Caco-2 (cell line): ENCODE measurements around the gene NGEF. TPM values are rescaled to one million over a fixed set of nuclear protein-coding genes. Genes with fewer than 3 reads are reported as not detected.

Experiments used
- BruUV-seq: library from RNA; stranded (reverse); fragments of 400-500 nt; replicated peaks from 2 replicates; lab custom pipeline; 2021; lab: Mats Ljungman, UMichigan
- CTCF ChIA-PET: fragments of 300-600 bp; sonication (Branson Sonifier 250); formaldehyde crosslinking; loops from one replicate; lab custom pipeline; 2022; ENCODE audit warnings: antibody characterized with exemption; lab: Charles Lee
- POLR2A ChIA-PET: fragments of 300-600 bp; sonication (Branson Sonifier 250); formaldehyde crosslinking; loops from one replicate; lab custom pipeline; 2022; ENCODE audit warnings: antibody characterized with exemption; lab: Charles Lee
- DNase-seq, 2 experiments: peaks; one replicate each; pipeline versions ENCODE4 v3.0.0 to v3.0.0-alpha.2; 2020 to 2022
- H3K27me3 ChIP-seq: replicated peaks from 2 replicates; pipeline ENCODE4 v1.6.0; 2011; ENCODE audit warnings: low read length; ENCODE audit not compliant: control insufficient read depth, insufficient read depth
- H3K36me3 ChIP-seq: 2 replicates; pipeline ENCODE4 v1.5.1; 2011; ENCODE audit warnings: low read length; ENCODE audit not compliant: control insufficient read depth, insufficient read depth
- H3K4me1 ChIP-seq: fragments of 250-450 bp; sonication (Bioruptor Pico); 2 replicates; pipeline ENCODE4 v1.5.1; 2020; ENCODE audit warnings: mild to moderate bottlenecking
- H3K4me3 ChIP-seq: 2 replicates; pipeline ENCODE4 v1.5.1; 2011; ENCODE audit warnings: low read depth, mild to moderate bottlenecking, control low read depth, low read length
- H3K9me3 ChIP-seq: fragments of 250-450 bp; sonication (Bioruptor Pico); 2 replicates; pipeline ENCODE4 v1.5.1; 2020; ENCODE audit warnings: mild to moderate bottlenecking, moderate library complexity
- H3K27ac Mint-ChIP-seq: one replicate; pipeline ENCODE4 v1.8.0; 2022; ENCODE audit warnings: mixed read lengths; ENCODE audit not compliant: unreplicated experiment
- H3K27me3 Mint-ChIP-seq: one replicate; pipeline ENCODE4 v1.8.0; 2022; ENCODE audit warnings: mixed read lengths; ENCODE audit not compliant: insufficient read depth, unreplicated experiment
- H3K36me3 Mint-ChIP-seq: one replicate; pipeline ENCODE4 v1.8.0; 2022; ENCODE audit warnings: mild to moderate bottlenecking, mixed read lengths; ENCODE audit not compliant: insufficient read depth, unreplicated experiment
- H3K4me1 Mint-ChIP-seq: one replicate; pipeline ENCODE4 v1.8.0; 2022; ENCODE audit warnings: low read depth, mixed read lengths; ENCODE audit not compliant: unreplicated experiment
- H3K4me3 Mint-ChIP-seq: one replicate; pipeline ENCODE4 v1.8.0; 2022; ENCODE audit warnings: mild to moderate bottlenecking, moderate library complexity, mixed read lengths; ENCODE audit not compliant: unreplicated experiment
- H3K9me3 Mint-ChIP-seq: one replicate; pipeline ENCODE4 v1.8.0; 2022; ENCODE audit warnings: mixed read lengths; ENCODE audit not compliant: unreplicated experiment
- intact Hi-C: fragments of 100-400 bp; cut with micrococcal nuclease; formaldehyde crosslinking; loops from one replicate; pipeline ENCODE4 v1.10.0; 2022; ENCODE audit not compliant: unreplicated experiment
- total RNA-seq: library from RNA; stranded (reverse); gene quantifications from 2 replicates; pipeline ENCODE4 v1.2.3, GENCODE V29; 2022
- TF ChIP-seq, protein P1 (sequence below), 2 experiments: fragments of 200-600 bp in 1 of 2; IDR thresholded peaks; 1 replicate in 1 of 2; 2 replicates in 1 of 2; pipeline versions ENCODE4 v1.5.1 to v1.8.0; 2011 to 2022; ENCODE audit warnings: antibody characterized with exemption in 1 of 2, control low read depth in 1 of 2, inconsistent platforms in 1 of 2, low read depth in 1 of 2, low read length in 1 of 2, mild to moderate bottlenecking in 1 of 2, moderate library complexity in 1 of 2; ENCODE audit not compliant: insufficient read depth in 1 of 2, severe bottlenecking in 1 of 2, unreplicated experiment in 1 of 2

The NGEF gene
- total RNA-seq, 1 experiment from 2014 or later, result 0.77 TPM

DNA sequence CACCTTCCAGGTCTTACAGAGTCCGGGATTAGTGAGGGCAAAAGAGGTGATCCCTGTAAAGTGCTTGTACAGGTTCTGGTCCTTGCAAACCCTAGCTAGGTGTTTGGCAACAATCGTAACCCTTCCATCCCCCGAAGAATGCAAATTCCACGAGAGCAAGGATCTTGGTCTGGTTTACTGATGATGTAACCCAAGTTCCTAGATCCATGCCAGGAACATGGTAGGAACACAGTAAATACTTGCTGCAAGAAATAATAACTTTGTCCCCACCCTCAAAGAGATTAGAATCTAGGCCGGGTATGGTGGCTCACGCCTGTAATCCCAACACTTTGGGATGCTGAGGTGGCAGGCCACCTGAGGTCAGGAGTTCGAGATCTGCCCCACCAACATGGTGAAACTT, 12.7 kb upstream of the NGEF start:
- H3K27ac Mint-ChIP-seq, result no peak overlapping the region
- peak in 1 of 2 experiments; percentile 4 for DNase-seq
- intact Hi-C loops, result no loop called here
- Histone ChIP-seq H3K27me3 (no peaks in the 10 kb centered on the region), H3K9me3 (no peaks in the 10 kb centered on the region), H3K4me1 (no peaks in the 10 kb centered on the region), H3K4me3 (no peak overlapping the region), H3K36me3 (no peaks in the 10 kb centered on the region)
- no peaks in the 10 kb centered on the region for H3K9me3 Mint-ChIP-seq
- no peaks in the 10 kb centered on the region for H3K4me1 Mint-ChIP-seq
- ChIA-PET CTCF (no interaction called here), POLR2A (no interaction called here)
- H3K36me3 Mint-ChIP-seq, result no peaks in the 10 kb centered on the region
- no TSS peak for BruUV-seq
- TF ChIP-seq, protein P1, sequence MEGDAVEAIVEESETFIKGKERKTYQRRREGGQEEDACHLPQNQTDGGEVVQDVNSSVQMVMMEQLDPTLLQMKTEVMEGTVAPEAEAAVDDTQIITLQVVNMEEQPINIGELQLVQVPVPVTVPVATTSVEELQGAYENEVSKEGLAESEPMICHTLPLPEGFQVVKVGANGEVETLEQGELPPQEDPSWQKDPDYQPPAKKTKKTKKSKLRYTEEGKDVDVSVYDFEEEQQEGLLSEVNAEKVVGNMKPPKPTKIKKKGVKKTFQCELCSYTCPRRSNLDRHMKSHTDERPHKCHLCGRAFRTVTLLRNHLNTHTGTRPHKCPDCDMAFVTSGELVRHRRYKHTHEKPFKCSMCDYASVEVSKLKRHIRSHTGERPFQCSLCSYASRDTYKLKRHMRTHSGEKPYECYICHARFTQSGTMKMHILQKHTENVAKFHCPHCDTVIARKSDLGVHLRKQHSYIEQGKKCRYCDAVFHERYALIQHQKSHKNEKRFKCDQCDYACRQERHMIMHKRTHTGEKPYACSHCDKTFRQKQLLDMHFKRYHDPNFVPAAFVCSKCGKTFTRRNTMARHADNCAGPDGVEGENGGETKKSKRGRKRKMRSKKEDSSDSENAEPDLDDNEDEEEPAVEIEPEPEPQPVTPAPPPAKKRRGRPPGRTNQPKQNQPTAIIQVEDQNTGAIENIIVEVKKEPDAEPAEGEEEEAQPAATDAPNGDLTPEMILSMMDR (IDR thresholded peaks at IDR 0.05; ENCODE audit: insufficient read depth in 1 of 2, low read depth in 1 of 2, low read length in 1 of 2, severe bottlenecking in 1 of 2, unreplicated experiment in 1 of 2), result no peak
- no peaks in the 10 kb centered on the region for H3K27me3 Mint-ChIP-seq
- H3K4me3 Mint-ChIP-seq, result no peak overlapping the region

DNA sequence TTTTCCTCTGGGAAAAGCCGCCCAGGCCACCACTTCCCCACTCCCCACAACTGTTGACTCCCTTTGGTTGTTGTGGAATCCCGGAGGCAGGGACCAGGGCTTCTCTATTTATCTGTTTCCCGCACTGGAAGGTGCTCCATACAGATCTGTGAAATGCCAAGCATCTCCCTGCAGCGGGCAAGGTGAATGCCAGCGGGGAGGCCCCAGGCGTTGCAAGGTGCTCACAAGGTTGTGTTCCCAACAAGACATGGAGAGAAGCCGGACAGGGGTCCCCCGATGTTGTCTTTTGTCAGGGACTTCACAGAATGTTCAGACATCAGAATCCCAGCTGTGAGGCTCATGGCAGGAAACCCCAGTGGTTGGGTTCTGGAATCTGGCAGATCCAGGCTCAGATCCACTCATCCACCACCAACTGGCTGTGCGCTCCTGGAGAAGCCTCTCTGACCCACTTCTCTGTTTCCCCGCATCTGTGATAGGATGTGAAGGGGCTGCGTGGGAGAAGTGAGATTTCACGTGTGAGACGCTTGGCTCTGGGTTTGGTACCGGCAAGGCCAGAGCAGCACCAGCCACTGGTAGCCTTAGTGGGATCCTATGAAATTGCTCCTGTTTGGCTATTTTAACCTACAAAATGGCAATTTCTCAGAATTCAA, 10.8 kb upstream of the NGEF start:
- POLR2A ChIA-PET, result no interaction called here

DNA sequence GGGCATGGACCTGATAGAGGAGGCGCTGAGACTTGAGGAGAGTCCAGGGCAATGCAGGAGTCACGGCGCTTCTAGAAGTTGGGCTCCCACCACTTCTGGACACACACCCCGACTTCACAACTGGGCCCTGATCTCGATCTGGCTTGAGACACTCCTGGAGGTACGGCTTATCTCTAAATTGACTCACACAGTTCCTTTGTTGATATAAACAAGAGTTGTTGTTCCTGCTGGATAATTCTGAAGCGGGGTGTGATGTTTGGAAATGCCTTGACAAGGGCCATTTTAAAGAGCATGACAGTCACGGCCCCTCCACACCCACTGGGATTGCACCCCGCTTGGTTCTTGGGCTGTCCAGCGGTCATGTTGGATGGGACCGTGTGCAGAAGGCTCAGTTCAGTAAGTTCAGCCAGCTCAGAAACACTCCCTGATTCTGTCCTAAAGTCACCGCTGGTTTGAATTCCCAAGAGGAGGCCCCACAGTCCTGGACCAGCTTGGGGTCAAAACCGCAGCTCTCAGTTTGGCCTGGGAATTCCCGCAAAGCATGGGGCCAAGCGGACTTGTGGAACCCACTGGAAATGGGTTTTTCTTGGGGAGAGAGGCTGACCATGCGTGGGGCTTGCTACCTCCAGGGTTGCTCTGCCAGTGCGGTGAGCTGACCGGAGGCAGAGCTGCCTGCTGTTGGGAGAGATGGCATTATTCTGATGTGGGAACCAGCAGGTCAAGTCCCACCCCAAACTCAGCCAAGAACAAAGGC, 10.1 kb upstream of the NGEF start:
- CTCF ChIA-PET, result no interaction called here
- H3K36me3 ChIP-seq, result no peaks in the 10 kb centered on the region

More for the DNA sequence above, 10.8 kb upstream of the NGEF start:
- Histone ChIP-seq H3K36me3 (no peaks in the 10 kb centered on the region), H3K4me1 (no peaks in the 10 kb centered on the region), H3K4me3 (no peak overlapping the region), H3K27me3 (no peaks in the 10 kb centered on the region), H3K9me3 (no peaks in the 10 kb centered on the region)
- TF ChIP-seq, protein P1 (IDR thresholded peaks at IDR 0.05; ENCODE audit: insufficient read depth in 1 of 2, low read depth in 1 of 2, low read length in 1 of 2, severe bottlenecking in 1 of 2, unreplicated experiment in 1 of 2), result no peak
- no peaks in the 10 kb centered on the region for H3K4me1 Mint-ChIP-seq
- H3K36me3 Mint-ChIP-seq, result no peaks in the 10 kb centered on the region
- no TSS peak for BruUV-seq
- no peaks in the 10 kb centered on the region for H3K9me3 Mint-ChIP-seq
- intact Hi-C loops, result no loop called here
- no peak for DNase-seq
- H3K27me3 Mint-ChIP-seq, result no peaks in the 10 kb centered on the region
- H3K4me3 Mint-ChIP-seq, result no peak overlapping the region
- CTCF ChIA-PET, result no interaction called here
- H3K27ac Mint-ChIP-seq, result no peak overlapping the region

More for the DNA sequence above, 10.1 kb upstream of the NGEF start:
- H3K9me3 Mint-ChIP-seq, result no peaks in the 10 kb centered on the region
- H3K4me1 ChIP-seq, result no peaks in the 10 kb centered on the region
- no peak overlapping the region for H3K4me3 ChIP-seq
- TF ChIP-seq, protein P1 (IDR thresholded peaks at IDR 0.05; ENCODE audit: insufficient read depth in 1 of 2, low read depth in 1 of 2, low read length in 1 of 2, severe bottlenecking in 1 of 2, unreplicated experiment in 1 of 2), result no peak
- H3K9me3 ChIP-seq, result no peaks in the 10 kb centered on the region
- no peak overlapping the region for H3K27ac Mint-ChIP-seq
- H3K27me3 ChIP-seq, result no peaks in the 10 kb centered on the region
- no peak overlapping the region for H3K4me3 Mint-ChIP-seq
- H3K27me3 Mint-ChIP-seq, result no peaks in the 10 kb centered on the region
- no TSS peak for BruUV-seq
- no peaks in the 10 kb centered on the region for H3K4me1 Mint-ChIP-seq
- intact Hi-C loops, result no loop called here
- no peaks in the 10 kb centered on the region for H3K36me3 Mint-ChIP-seq
- no peak for DNase-seq
- POLR2A ChIA-PET, result no interaction called here
